ENCODE measurements around the gene FEV.

The FEV gene

DNA sequence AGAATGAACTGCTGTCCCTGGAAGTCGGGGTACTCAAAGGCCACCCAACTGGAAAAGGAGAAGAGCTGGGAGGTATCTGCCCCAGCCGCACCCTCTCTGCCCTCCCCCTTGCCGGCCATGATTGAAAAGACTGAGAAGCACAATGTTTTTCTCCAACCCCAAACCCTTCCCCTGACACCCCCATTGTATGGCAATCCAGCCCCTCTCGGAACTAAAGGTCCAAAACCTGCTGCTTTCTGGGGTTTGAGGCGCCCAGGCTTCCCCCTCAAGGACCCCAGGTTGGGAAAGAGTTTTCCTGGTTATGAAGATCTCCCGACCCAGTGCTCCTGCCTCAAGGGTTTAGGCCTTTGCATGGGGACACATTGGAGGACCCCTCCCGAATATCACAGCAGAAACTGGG, 7.2 kb upstream of the FEV start:
- FAIRE-seq = no peak

- FAIRE-seq = no peak
Observed at GRCh38 chr2:218991674-218992168, 6.7 kb upstream of the FEV start.

GRCh38 chr2:218990612-218991011, 5.6 kb upstream of the FEV start:
- FAIRE-seq = no peak

DNA sequence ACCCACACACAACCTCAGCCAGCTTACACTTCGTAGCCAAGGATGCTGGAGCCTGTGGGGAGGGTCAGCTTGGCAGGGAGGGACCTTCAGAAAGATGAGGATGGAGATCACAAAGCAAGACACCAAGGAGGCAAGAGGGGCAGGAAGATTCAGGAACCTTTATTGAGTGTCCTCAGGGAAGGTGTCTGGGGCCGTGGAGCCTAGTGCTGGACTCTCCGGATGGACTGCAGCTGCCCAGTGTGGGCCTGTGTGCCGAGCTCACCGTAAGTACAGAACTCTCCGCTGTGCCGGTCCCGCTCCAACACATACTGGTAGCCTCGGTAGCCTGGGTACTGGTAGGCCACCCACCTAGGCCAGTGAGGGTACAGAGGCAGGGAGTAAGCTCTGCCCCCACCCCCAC, 5.1 kb upstream of the FEV start:
- FAIRE-seq = no peak

DNA sequence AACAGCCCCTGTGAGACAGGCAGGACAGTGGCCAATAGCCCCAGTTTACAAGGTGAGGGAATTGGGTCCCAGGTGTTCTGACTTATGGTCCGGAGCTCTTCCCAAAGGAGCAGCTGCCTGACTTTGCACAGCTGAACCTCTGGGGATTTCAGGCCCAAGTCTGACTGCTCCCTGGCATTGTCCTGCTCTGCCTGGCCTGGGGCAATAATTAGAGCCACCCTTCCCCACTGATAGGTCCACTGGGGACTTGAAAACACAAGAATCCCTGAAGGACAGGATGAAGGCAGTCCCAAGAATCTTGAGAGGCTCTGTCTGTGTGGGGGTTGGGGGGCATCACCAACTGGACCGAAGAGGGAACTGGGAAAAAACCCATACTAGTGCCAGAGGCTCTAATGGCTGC, 3.7 kb upstream of the FEV start:
- no peak for FAIRE-seq

DNA sequence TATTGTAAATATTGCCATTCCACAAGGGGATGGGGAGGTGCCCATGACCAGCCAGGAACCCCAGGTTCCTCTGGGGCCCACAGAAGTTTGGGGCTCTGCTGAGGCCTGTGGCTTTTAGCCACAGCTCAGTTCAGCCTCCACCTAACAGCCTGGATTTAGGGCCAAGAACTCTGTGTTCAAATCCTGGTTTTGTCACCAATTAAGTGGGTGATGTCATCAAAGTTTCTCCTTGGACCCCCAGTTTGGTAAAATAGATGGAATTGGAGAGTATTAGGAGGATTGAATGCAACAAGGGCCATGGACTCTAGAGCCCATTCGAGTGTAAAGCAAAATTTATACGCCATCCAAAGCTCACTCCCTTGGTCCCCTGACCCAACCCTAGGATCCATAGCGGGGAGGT, 3.2 kb upstream of the FEV start:
- FAIRE-seq = no peak

- no peak for FAIRE-seq
Observed at GRCh38 chr2:218986148-218986761, 1.3 kb upstream of the FEV start.

DNA sequence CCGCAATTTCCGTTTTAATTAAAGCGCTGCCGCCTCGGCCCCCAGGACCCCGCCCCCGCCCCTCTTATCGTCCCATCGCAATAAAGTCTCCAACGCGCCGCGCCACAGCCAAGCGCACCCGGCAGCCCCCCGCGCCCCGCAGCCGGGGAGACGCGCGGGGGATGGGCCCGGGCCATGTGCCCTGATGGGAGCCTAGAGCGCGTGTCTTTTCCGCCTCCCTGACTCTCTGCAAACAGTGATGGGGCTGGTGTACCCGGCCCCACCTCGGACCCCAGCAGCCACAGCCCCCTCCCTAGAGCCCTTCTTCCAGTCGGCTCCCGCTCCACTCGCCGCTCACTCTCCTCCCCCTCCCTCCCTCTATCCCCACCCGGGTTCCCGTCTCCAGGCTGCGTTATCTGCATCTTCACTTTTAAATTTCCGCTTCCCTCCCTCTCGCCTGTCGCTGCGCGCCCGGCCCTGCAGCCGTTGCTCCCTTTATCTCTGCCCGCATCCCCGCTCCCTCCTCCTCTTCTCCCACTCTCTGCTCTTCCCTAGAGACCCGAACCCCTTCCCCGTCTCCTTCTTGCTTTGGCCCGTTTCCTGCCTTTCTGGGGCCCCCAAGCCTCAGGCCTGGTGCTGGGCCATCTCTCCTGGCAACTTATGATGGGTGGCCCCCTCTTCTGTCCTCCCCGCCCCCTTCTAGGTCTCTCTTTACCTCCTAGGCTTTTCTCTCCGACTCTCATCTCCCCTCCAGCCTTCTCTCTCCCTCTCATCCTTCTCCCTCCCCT, 524 bp upstream of the FEV start:
- no peak for FAIRE-seq

DNA sequence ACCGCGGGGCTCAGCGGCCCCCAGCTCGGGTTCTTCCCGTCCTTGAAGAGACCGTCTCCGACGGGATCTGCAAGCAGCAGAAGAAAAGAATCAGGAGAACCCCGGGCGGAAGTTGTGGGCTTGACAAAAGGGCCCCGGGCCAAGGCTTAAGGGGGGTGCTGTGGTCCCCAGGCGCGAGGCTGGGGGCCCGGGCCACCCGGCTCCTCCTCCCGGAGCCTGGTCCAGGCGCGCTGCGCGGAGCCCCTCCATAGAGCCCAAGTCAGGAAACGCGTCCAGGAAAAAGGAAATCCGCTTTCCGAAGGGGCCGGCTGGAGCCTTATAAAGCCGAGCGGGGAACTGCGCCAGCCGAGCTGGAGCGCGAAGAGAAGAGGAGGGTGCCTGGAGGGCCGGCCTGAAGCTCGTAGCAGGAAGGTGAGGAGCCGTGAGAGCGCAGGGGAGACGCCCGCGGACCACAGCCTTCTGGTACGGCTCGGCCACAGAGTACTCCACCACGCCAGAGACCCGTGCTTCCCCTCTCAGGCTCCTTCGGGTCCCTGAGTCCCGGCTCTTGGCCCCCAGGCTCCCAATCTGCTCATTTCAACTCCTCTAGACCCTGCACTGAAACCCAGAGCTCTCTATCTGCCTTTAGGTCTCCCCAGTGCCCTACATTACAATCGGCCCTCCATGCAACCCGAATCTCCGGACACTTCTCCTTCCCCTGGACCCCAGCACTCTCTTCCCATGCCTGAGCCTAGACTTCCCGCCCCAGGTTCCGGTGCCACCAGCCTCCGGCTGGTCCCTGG, 554 bp downstream of the FEV start:
- FAIRE-seq = no peak

GRCh38 chr2:218983934-218984238, 1.1 kb downstream of the FEV start:
- FAIRE-seq = no peak

DNA sequence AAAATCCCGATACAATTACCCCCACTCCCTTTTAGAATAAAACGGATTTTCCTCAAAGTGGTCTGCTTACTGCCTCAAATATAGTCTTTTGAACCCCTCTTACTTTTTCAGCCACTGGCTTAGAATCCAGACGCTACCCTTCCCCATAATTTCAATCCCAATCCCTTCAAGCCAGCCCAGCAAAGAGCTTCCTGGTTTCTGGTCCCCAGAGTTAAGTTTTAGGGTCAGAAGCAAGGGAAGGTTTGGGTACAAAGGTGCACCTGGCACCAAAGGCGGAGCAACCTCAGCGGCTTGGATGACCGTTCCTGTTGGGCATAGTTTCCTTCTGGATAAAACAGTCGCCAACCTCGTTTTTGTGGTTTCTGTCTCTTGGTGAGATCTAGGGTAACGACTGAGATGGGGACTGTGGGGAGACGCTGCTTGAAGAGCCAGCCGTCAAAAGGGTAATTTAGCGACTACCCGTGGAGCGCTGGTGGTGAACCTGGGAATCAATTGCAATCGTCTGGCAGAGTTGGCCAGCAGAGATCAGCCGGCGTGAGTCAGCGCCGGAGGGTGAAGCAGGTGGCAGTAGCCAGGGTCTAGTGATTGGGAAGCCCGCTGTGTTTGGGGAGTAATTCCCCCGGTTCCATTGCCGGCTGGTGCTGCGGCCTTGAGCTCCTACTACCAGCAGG, 1.6 kb downstream of the FEV start:
- no peak for FAIRE-seq

DNA sequence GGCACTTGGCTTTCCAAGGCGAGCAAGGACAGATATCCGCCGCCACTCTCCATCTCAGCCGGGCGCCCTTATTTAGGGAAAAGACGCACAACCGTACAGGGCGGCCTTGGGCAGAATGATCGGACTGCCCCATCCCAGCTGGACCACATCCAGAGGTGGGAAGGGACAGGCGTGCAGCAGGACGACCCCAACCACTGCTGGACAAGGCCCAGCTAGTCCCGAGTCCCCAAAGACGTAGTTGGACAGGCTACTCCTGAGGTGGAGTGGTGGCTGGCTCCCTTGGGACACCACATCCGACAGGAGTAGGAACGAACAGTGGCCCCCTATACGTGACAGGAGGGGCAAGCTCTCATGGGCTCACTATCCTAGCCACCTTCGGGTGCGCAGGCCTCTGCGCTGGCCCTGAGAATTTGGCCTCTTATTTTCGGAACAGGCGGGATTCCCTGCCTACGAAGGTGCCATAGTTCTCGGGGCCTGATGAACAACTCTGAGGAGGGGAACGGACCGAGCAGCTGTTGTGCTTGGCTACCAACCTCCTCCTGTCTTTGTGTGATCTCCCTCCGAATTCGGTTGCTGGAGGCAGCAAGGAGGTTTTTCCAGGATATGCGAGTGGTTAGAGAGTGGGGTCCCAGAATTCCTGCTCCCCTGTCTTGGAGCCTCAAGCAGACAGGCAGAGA, 2.3 kb downstream of the FEV start:
- no peak for FAIRE-seq

GRCh38 chr2:218981881-218982585, 3.0 kb downstream of the FEV start:
- FAIRE-seq = no peak

- no peak for FAIRE-seq
Observed at GRCh38 chr2:218981390-218981880, 3.5 kb downstream of the FEV start.

DNA sequence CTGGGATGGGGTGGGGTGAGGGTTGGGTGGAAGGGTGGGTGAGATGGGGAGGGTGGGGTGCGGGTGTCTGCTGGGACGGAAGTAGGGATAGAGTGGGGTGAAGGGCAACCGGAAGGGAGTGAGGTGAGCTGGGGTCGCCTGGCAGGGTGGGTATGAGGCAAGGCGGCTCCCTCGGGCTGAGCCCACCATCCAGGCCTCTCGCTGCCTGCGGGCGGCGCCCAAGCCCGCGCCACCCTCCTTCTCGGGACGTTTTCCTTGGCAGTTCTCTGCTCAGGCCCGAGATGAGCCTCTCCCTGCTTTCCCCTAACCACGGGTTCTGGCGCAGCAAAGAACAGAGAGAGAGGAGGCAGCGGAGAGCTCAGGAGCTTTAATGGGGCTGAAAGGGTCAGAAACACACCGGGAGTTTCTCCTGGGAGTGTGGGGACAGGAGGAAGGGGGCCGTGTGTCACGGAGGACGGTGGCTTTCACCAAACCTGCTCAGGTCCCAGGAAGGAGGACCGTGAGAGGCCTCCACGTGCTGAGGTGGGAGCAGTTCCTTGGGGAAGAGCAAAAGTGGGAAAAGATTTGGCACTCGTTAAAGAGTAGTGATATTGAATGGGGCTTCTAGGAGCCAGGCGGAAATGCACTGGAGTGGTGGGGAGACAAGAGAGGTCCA, 4.1 kb downstream of the FEV start:
- no peak for FAIRE-seq

DNA sequence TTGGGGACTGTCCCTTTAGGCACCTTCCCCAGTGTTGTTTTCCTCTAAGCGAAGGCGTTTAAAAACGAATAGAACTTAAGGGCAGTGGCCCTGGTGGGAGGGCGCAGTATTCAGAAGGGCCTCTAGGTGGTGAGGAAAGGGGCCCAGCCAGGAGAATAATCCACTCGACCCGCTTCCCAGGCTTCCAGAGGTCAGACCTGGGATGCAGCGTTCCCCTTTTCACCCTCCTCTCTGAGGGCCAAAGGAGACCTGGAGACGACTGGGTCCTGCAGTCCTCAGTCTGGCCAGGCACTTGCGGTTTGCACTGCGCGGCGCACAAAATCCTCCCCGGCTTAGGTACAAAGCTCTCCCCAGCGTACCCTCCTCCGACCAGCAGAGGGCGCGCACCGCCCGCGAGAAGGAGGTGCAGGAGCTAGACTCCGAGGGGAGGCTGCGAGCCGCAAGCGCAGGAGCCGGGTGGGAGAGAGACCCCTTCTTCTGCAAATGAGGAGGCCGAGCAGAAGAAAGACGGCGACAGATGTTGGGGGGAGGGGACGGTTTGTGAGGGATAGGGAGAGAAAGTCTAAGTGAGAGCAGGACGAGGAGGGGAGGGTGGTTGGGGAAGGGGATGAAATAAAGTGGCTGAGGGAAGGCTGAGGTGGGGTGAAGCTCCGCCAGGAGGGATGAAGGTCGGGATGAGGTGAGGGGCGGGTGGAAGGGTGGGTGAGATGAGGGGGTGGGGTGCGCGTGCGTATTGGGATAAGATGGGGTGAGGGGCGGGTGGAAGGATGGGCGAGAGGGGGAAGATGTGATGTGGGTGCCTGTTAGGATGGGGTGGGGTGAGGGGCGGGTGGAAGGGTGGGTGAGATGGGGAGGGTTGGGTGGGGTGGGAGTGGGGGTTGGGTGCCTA, 4.9 kb downstream of the FEV start:
- no peak for FAIRE-seq

GRCh38 chr2:218975060-218975777, 9.8 kb downstream of the FEV start:
- no peak for FAIRE-seq

DNA sequence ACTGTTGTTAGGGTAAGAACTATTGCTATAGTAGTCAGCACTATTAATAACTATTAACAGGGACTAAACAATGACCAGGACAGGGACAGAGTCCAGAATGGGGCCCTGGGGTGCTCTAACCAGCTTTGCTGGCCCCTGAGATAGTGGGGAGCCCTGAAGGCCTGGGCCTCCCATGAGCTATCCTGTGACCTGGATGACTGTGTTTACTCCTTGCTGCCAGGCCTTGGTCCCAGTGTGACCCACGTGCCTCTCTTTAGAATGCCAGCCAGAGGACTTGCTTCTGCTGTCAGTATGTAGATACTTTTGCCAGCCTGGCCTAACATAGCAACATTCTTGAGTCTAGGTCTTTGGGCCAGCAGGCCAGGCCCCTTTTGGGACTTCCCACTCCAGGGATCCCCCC, 14.1 kb downstream of the FEV start:
- FAIRE-seq = no peak

- FAIRE-seq = no peak
Observed at GRCh38 chr2:218964041-218964771, 20.8 kb downstream of the FEV start.
